GM18508 (cell line): ENCODE data around the gene SLC25A15.
"Not testable (repeated sequence)": the region's sequence is repeated elsewhere in the genome, so short reads cannot be mapped to it uniquely, and the experiment has no call there.

Experiments used
- ATAC-seq: cut with Tn5 transposase; IDR thresholded peaks from one replicate; pipeline ENCODE4 v1.9.1; 2021; ENCODE audit warnings: moderate number of reproducible peaks; ENCODE audit not compliant: insufficient read depth, unreplicated experiment

Gene SLC25A15

GRCh38 chr13:40812102-40812501 is 22.7 kb downstream of the SLC25A15 start:
- ATAC-seq, result no peak

GRCh38 chr13:40812724-40813445 is 23.5 kb downstream of the SLC25A15 start:
- no peak for ATAC-seq

- ATAC-seq, result no peak
Observed at GRCh38 chr13:40813667-40814454, 24.4 kb downstream of the SLC25A15 start.

GRCh38 chr13:40814803-40815202 is 25.4 kb downstream of the SLC25A15 start:
- ATAC-seq, result no peak

- ATAC-seq, result no peak
Observed at GRCh38 chr13:40818926-40819325, 29.5 kb downstream of the SLC25A15 start.

GRCh38 chr13:40819797-40820315 is 30.4 kb downstream of the SLC25A15 start:
- no peak for ATAC-seq

- not testable (repeated sequence) for ATAC-seq
Observed at GRCh38 chr13:40839725-40840124, 50.3 kb downstream of the SLC25A15 start.

- ATAC-seq, result not testable (repeated sequence)
Observed at GRCh38 chr13:40840955-40841354, 51.5 kb downstream of the SLC25A15 start.
